ENCODE data around the gene ICAM5. TPM values are rescaled to one million over a fixed set of nuclear protein-coding genes. Genes with fewer than 3 reads are reported as not detected.
"Not testable (repeated sequence)": the region's sequence is repeated elsewhere in the genome, so short reads cannot be mapped to it uniquely, and the experiment has no call there.

ICAM5 gene
- total RNA-seq, 2 experiments from 2014 or later, result 0.95 to 1.0 TPM

GRCh38 chr19:10334588-10335351, 45.0 kb downstream of the ICAM5 start:
- no peak overlapping the region for H3K27ac Mint-ChIP-seq
- H3K9me3 Mint-ChIP-seq, result no peaks in the 10 kb centered on the region
- no peaks in the 10 kb centered on the region for H3K27me3 Mint-ChIP-seq
- peaks cover 27% of the 10 kb centered on the region for H3K4me1 Mint-ChIP-seq
- peak overlapping the region; percentile 58 for H3K4me3 Mint-ChIP-seq
- DNase-seq, result peak; percentile 65
- H3K36me3 Mint-ChIP-seq, result peaks cover 33% of the 10 kb centered on the region

GRCh38 chr19:10335352-10335985, 45.7 kb downstream of the ICAM5 start:
- Mint-ChIP-seq H3K4me1 (peaks cover 29% of the 10 kb centered on the region), H3K36me3 (peaks cover 26% of the 10 kb centered on the region), H3K4me3 (no peak overlapping the region), H3K27ac (no peak overlapping the region), H3K27me3 (no peaks in the 10 kb centered on the region), H3K9me3 (no peaks in the 10 kb centered on the region)
- DNase-seq, result no peak

GRCh38 chr19:10336725-10337124, 47.0 kb downstream of the ICAM5 start:
- H3K27me3 Mint-ChIP-seq, DNase-seq, H3K4me3 Mint-ChIP-seq, H3K9me3 Mint-ChIP-seq, H3K27ac Mint-ChIP-seq: not testable (repeated sequence)
- H3K4me1 Mint-ChIP-seq, result peaks cover 29% of the 10 kb centered on the region
- H3K36me3 Mint-ChIP-seq, result peaks cover 26% of the 10 kb centered on the region

- Mint-ChIP-seq H3K27me3 (no peaks in the 10 kb centered on the region), H3K4me3 (peak overlapping the region; percentile 89), H3K36me3 (peaks cover 11% of the 10 kb centered on the region), H3K27ac (peak overlapping the region; percentile 95), H3K4me1 (peaks cover 18% of the 10 kb centered on the region), H3K9me3 (no peaks in the 10 kb centered on the region)
- DNase-seq, result no peak
Observed at GRCh38 chr19:10338940-10339339, 49.2 kb downstream of the ICAM5 start.

GRCh38 chr19:10339380-10339960, 49.7 kb downstream of the ICAM5 start, which contains the start of gene ICAM3:
Gene ICAM3 (minus strand): TSS chr19:10339624. CDS start chr19:10339614, 10 bp downstream.
- Mint-ChIP-seq H3K9me3 (no peaks in the 10 kb centered on the region), H3K27ac (peak within 1 kb of the TSS; percentile 95)

GRCh38 chr19:10339977-10340376, 50.2 kb downstream of the ICAM5 start:
- Mint-ChIP-seq H3K36me3 (peaks cover 5% of the 10 kb centered on the region), H3K27ac (peak overlapping the region; percentile 95), H3K27me3 (no peaks in the 10 kb centered on the region), H3K4me3 (peak overlapping the region; percentile 89), H3K4me1 (peaks cover 15% of the 10 kb centered on the region), H3K9me3 (no peaks in the 10 kb centered on the region)
- no peak for DNase-seq

More at GRCh38 chr19:10339380-10339960, 49.7 kb downstream of the ICAM5 start, which contains the start of gene ICAM3:
- Mint-ChIP-seq H3K36me3 (peaks cover 9% of the 10 kb centered on the region), H3K4me1 (peaks cover 15% of the 10 kb centered on the region), H3K27me3 (no peaks in the 10 kb centered on the region), H3K4me3 (peak within 1 kb of the TSS; percentile 89)
- DNase-seq, result peak; percentile 73

- no peak for DNase-seq
Observed at GRCh38 chr19:10343495-10343894, 53.7 kb downstream of the ICAM5 start.

GRCh38 chr19:10344780-10345179, 55.0 kb downstream of the ICAM5 start:
- no peaks in the 10 kb centered on the region for H3K9me3 Mint-ChIP-seq
- H3K36me3 Mint-ChIP-seq, result no peaks in the 10 kb centered on the region
- H3K27me3 Mint-ChIP-seq, result no peaks in the 10 kb centered on the region
- no peak overlapping the region for H3K4me3 Mint-ChIP-seq
- peaks cover 4% of the 10 kb centered on the region for H3K4me1 Mint-ChIP-seq
- no peak overlapping the region for H3K27ac Mint-ChIP-seq
- DNase-seq, result no peak

More at GRCh38 chr19:10343495-10343894, 53.7 kb downstream of the ICAM5 start:
- Mint-ChIP-seq H3K27me3 (no peaks in the 10 kb centered on the region), H3K27ac (no peak overlapping the region), H3K36me3 (no peaks in the 10 kb centered on the region), H3K4me3 (no peak overlapping the region), H3K4me1 (peaks cover 13% of the 10 kb centered on the region), H3K9me3 (no peaks in the 10 kb centered on the region)

Other genes starting within 250 kb of the ICAM5 start
- gene SHFL, start 203.6 kb upstream of the ICAM5 start, total RNA-seq, result 10 to 100 TPM; 46.8 to 47.0 TPM
- 1 to 10 TPM; 8.5 to 9.8 TPM for gene ANGPTL6, start 187.3 kb upstream of the ICAM5 start, total RNA-seq
- 100 to 1,000 TPM; 214 to 227 TPM for gene PPAN, start 183.6 kb upstream of the ICAM5 start, total RNA-seq
- gene P2RY11, start 178.3 kb upstream of the ICAM5 start, total RNA-seq, result 10 to 100 TPM; 57.8 to 64.0 TPM
- gene EIF3G, start 170.1 kb upstream of the ICAM5 start, total RNA-seq, result 100 to 1,000 TPM; 287 to 293 TPM
- 100 to 1,000 TPM; 337 to 352 TPM for gene DNMT1, start 95.0 kb upstream of the ICAM5 start, total RNA-seq
- gene S1PR2, start 58.6 kb upstream of the ICAM5 start, total RNA-seq, result 1 to 10 TPM; 7.7 to 7.9 TPM
- 100 to 1,000 TPM; 179 to 182 TPM for gene MRPL4, start 37.7 kb upstream of the ICAM5 start, total RNA-seq
- 10 to 100 TPM; 33.2 to 33.6 TPM for gene ICAM1, start 18.8 kb upstream of the ICAM5 start, total RNA-seq
- under 1 TPM; 0.25 to 0.38 TPM for gene ICAM4, start 3.0 kb upstream of the ICAM5 start, total RNA-seq
- 1 to 10 TPM; 3.4 to 4.0 TPM for gene ZGLP1, start 19.9 kb downstream of the ICAM5 start, total RNA-seq
- gene FDX2, start 26.1 kb downstream of the ICAM5 start, total RNA-seq, result 10 to 100 TPM; 18.3 to 19.6 TPM
- 100 to 1,000 TPM; 103 to 107 TPM for gene RAVER1, start 43.6 kb downstream of the ICAM5 start, total RNA-seq
- 10 to 100 TPM; 76.3 to 79.6 TPM for gene ICAM3, start 49.7 kb downstream of the ICAM5 start, total RNA-seq
- 100 to 1,000 TPM; 153 to 155 TPM for gene TYK2, start 90.6 kb downstream of the ICAM5 start, total RNA-seq
- 100 to 1,000 TPM; 242 to 252 TPM for gene CDC37, start 113.6 kb downstream of the ICAM5 start, total RNA-seq
- gene PDE4A, start 130.6 kb downstream of the ICAM5 start, total RNA-seq, result 10 to 100 TPM; 10.6 to 11.4 TPM
- gene KEAP1, start 213.4 kb downstream of the ICAM5 start, total RNA-seq, result 10 to 100 TPM; 69.3 to 72.2 TPM
- gene S1PR5, start 227.5 kb downstream of the ICAM5 start, total RNA-seq, result not detected

Data from activated naive CD8-positive, alpha-beta T cell treated with anti-CD3 and anti-CD28 coated beads for 36 hours (primary cell).